ENCODE data around the gene KCNQ2.

The KCNQ2 gene

DNA sequence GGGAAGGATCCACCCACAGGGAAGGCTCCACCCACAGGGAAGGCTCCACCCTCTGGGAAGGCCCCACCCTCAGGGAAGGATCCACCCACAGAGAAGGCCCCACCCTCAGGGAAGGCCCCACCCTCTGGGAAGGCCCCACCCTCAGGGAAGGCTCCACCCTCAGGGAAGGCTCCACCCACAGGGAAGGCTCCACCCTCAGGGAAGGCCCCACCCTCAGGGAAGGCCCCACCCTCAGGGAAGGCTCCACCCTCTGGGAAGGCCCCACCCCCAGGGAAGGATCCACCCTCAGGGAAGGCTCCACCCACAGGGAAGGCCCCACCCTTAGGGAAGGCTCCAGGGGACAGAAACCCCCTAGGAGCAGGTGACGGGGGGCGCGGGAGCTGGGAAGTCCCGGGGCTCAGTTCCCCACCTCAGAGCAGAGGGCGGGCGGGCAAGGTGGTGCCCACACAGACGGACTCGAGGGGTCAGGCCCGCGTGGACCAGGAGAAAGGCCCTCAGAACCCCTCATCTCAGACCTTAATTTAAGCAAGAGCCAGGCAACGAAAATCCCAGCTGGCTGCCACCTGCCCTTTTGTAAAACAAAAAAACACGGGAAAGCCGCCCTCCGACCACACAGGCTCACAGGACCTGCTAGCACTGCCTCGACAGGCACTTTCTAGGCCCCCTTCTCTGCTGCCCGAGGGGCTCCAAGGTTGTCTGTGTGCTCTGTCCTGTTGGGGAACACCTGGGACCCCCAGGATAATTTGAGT lies 39.7 kb downstream of the KCNQ2 start:
- TF ChIP-seq ISL1 (CRISPR knock-in tag; IDR thresholded peaks at IDR 0.05): no peak
- no peak for TF ChIP-seq RARB (CRISPR knock-in tag; IDR thresholded peaks at IDR 0.05)
- TF ChIP-seq ARNTL (CRISPR knock-in tag; IDR thresholded peaks at IDR 0.05; ENCODE audit: borderline replicate concordance, low read depth): no peak
- no peak for TF ChIP-seq OSR1 (CRISPR knock-in tag; IDR thresholded peaks at IDR 0.05)
- TF ChIP-seq, protein P1, sequence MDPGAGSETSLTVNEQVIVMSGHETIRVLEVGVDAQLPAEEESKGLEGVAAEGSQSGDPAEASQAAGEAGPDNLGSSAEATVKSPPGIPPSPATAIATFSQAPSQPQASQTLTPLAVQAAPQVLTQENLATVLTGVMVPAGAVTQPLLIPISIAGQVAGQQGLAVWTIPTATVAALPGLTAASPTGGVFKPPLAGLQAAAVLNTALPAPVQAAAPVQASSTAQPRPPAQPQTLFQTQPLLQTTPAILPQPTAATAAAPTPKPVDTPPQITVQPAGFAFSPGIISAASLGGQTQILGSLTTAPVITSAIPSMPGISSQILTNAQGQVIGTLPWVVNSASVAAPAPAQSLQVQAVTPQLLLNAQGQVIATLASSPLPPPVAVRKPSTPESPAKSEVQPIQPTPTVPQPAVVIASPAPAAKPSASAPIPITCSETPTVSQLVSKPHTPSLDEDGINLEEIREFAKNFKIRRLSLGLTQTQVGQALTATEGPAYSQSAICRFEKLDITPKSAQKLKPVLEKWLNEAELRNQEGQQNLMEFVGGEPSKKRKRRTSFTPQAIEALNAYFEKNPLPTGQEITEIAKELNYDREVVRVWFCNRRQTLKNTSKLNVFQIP (CRISPR knock-in tag; IDR thresholded peaks at IDR 0.05; ENCODE audit: borderline replicate concordance, low read depth): no peak
- no peak for TF ChIP-seq ZNF70 (CRISPR knock-in tag; IDR thresholded peaks at IDR 0.05)
- TF ChIP-seq, protein P2, sequence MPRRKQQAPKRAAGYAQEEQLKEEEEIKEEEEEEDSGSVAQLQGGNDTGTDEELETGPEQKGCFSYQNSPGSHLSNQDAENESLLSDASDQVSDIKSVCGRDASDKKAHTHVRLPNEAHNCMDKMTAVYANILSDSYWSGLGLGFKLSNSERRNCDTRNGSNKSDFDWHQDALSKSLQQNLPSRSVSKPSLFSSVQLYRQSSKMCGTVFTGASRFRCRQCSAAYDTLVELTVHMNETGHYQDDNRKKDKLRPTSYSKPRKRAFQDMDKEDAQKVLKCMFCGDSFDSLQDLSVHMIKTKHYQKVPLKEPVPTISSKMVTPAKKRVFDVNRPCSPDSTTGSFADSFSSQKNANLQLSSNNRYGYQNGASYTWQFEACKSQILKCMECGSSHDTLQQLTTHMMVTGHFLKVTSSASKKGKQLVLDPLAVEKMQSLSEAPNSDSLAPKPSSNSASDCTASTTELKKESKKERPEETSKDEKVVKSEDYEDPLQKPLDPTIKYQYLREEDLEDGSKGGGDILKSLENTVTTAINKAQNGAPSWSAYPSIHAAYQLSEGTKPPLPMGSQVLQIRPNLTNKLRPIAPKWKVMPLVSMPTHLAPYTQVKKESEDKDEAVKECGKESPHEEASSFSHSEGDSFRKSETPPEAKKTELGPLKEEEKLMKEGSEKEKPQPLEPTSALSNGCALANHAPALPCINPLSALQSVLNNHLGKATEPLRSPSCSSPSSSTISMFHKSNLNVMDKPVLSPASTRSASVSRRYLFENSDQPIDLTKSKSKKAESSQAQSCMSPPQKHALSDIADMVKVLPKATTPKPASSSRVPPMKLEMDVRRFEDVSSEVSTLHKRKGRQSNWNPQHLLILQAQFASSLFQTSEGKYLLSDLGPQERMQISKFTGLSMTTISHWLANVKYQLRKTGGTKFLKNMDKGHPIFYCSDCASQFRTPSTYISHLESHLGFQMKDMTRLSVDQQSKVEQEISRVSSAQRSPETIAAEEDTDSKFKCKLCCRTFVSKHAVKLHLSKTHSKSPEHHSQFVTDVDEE (CRISPR knock-in tag; IDR thresholded peaks at IDR 0.05): no peak
- TF ChIP-seq ZC3H10 (CRISPR knock-in tag; IDR thresholded peaks at IDR 0.05): no peak
- TF ChIP-seq BACH2 (CRISPR knock-in tag; IDR thresholded peaks at IDR 0.05; ENCODE audit: borderline replicate concordance): no peak
- TF ChIP-seq, protein P3, sequence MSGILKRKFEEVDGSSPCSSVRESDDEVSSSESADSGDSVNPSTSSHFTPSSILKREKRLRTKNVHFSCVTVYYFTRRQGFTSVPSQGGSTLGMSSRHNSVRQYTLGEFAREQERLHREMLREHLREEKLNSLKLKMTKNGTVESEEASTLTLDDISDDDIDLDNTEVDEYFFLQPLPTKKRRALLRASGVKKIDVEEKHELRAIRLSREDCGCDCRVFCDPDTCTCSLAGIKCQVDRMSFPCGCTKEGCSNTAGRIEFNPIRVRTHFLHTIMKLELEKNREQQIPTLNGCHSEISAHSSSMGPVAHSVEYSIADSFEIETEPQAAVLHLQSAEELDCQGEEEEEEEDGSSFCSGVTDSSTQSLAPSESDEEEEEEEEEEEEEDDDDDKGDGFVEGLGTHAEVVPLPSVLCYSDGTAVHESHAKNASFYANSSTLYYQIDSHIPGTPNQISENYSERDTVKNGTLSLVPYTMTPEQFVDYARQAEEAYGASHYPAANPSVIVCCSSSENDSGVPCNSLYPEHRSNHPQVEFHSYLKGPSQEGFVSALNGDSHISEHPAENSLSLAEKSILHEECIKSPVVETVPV (CRISPR knock-in tag; IDR thresholded peaks at IDR 0.05): no peak
- no peak for TF ChIP-seq GLIS3 (CRISPR knock-in tag; IDR thresholded peaks at IDR 0.05)
- no peak for TF ChIP-seq ZFP30 (CRISPR knock-in tag; IDR thresholded peaks at IDR 0.05)

DNA sequence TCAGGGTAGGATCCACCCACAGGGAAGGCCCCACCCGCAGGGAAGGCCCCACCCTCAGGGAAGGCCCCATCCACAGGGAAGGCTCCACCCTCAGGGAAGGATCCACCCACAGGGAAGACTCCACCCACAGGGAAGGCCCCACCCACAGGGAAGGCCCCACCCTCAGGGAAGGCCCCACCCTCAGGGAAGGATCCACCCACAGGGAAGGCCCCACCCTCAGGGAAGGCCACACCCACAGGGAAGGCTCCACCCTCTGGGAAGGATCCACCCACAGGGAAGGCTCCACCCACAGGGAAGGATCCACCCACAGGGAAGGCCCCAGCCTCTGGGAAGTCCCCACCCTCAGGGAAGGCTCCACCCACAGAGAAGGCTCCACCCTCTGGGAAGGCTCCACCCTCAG lies 40.5 kb downstream of the KCNQ2 start:
- ATAC-seq: no peak
- TF ChIP-seq ARNTL (CRISPR knock-in tag; IDR thresholded peaks at IDR 0.05; ENCODE audit: borderline replicate concordance, low read depth) (no peak), ISL1 (CRISPR knock-in tag; IDR thresholded peaks at IDR 0.05) (no peak), ZFP3 (CRISPR knock-in tag; IDR thresholded peaks at IDR 0.05) (no peak), TOX (CRISPR knock-in tag; IDR thresholded peaks at IDR 0.05; ENCODE audit: borderline replicate concordance) (no peak), CSDC2 (CRISPR knock-in tag; IDR thresholded peaks at IDR 0.05) (no peak)
- TF ChIP-seq, protein P4, sequence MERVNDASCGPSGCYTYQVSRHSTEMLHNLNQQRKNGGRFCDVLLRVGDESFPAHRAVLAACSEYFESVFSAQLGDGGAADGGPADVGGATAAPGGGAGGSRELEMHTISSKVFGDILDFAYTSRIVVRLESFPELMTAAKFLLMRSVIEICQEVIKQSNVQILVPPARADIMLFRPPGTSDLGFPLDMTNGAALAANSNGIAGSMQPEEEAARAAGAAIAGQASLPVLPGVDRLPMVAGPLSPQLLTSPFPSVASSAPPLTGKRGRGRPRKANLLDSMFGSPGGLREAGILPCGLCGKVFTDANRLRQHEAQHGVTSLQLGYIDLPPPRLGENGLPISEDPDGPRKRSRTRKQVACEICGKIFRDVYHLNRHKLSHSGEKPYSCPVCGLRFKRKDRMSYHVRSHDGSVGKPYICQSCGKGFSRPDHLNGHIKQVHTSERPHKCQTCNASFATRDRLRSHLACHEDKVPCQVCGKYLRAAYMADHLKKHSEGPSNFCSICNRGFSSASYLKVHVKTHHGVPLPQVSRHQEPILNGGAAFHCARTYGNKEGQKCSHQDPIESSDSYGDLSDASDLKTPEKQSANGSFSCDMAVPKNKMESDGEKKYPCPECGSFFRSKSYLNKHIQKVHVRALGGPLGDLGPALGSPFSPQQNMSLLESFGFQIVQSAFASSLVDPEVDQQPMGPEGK (CRISPR knock-in tag; IDR thresholded peaks at IDR 0.05; ENCODE audit: borderline replicate concordance): no peak
- TF ChIP-seq, protein P2 (CRISPR knock-in tag; IDR thresholded peaks at IDR 0.05): no peak
- TF ChIP-seq, protein P1 (CRISPR knock-in tag; IDR thresholded peaks at IDR 0.05; ENCODE audit: borderline replicate concordance, low read depth): no peak

More for the DNA sequence above, 39.7 kb downstream of the KCNQ2 start:
- ATAC-seq: no peak

Measured in SK-N-SH treated with all-trans-retinoic acid at 6 μM for 48 hours (cell line).